Spleen (tissue), 7 donors: Measurements from ENCODE around the gene C5orf58.
"Not testable (repeated sequence)": the region's sequence is repeated elsewhere in the genome, so short reads cannot be mapped to it uniquely, and the experiment has no call there.

Source experiments
- CTCF ChIP-seq, 11 experiments: fragments of 200-600 bp in 7 of 11; fragments of 450-650 bp in 4 of 11; sonication (generic) in 4 of 11; IDR thresholded peaks in 8 of 11; conservative IDR thresholded peaks in 3 of 11; 1 replicate in 7 of 11; 2 replicates in 4 of 11; pipeline versions ENCODE4 v1.4.0 to v1.8.0; 2016 to 2021; ENCODE audit warnings: antibody characterized with exemption in 11 of 11, inconsistent platforms in 4 of 11, mild to moderate bottlenecking in 1 of 11
- POLR2A ChIP-seq, 3 donors: fragments of 450-650 bp; IDR thresholded peaks; one replicate each; pipeline ENCODE4 v1.5.1; 2017; ENCODE audit warnings: antibody characterized with exemption in 3 of 3, mild to moderate bottlenecking in 1 of 3
- POLR2AphosphoS5 ChIP-seq, 3 donors: sonication (generic); formaldehyde crosslinking; IDR thresholded peaks; one replicate each; pipeline ENCODE4 v1.5.1; 2017; ENCODE audit warnings: antibody characterized with exemption in 3 of 3
- donor health status: DM: no; HTN: no; CAD: no; lungs with moderate emphysema.
- donor health status: DM: no; HTN: no; CAD: no.
- donor health status: DM: no; HTN: no; CAD: no.

- not testable (repeated sequence) for TF ChIP-seq CTCF (IDR thresholded peaks at IDR 0.05 in 8 of 11, conservative IDR thresholded peaks at IDR 0.05 in 3 of 11); POLR2A (IDR thresholded peaks at IDR 0.05); POLR2AphosphoS5 (IDR thresholded peaks at IDR 0.05)
These were observed 16.1 kb downstream of the C5orf58 start for GRCh38 chr5:170248931-170249227.
